ENCODE measurements around the gene PAH.

PAH gene

GRCh38 chr12:102950107-102950949 lies 33.3 kb upstream of the PAH start:
- DNase-seq: no peak

DNA sequence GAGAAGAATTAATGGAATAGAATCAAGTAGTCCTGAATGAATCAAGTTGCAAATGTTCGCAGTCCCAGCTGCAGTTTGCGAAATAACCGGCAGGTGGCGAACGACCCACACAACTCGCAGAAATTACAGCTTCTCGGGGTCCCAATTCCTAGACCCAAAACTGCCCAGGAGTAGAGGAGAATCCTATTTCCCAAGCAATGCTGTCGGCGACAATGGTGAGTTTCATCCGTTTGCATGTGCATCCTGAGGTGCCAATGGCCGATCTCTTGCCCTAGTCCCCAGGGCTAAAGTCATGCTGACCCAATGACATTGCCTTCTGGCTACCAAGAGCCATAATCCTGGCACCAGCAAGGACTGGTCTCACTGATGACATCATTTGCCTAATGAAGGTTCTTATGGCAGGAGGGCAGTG lies 31.9 kb upstream of the PAH start:
- DNase-seq: peak; percentile 83

- no peak for DNase-seq
These were observed 29.0 kb upstream of the PAH start for GRCh38 chr12:102946042-102946441.

DNA sequence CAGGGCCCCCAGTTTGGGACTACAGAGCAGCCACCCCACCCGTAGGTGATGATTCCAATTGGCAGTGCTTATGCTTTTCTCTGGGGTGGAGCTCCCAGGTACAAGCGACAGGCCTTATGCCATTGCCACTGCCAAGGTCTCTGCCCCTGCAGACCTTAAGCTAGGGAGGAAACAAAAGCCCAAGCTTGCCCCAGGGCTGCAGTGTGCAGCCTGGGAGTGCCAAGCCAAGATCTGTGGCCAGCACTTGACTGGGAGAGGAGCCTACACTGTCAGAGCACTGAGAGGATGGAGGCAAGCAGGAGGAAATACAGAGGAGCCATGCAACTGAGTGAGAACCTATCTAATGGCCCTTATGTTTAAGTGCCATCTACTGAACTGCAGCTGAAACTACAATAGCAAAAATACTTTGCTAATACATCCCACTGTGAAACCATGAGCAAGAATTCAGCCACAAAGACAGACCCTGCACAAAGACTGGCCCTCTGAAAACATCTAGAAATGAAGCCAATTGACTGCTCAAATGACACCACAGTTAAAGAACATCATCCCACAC lies 22.7 kb upstream of the PAH start:
- no peak for DNase-seq

DNA sequence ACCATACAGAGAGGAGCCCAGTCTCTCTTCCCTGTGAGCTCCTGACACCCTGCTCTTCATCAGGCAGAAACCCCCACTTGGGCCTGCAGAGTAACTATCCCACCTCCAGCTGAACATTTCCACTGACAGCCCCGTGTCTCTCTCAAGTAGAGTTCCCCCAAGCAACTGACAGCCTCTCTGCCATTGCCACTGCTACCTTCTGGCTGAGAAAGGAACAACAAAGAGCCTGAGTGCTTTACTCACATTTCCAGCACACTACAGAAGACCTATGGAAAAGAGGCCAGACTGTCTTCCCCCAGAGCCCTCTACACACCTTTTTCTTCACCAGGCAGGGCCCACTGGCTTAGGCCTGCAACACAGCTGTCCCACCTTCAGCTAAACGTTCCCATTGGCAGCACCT lies 22.0 kb upstream of the PAH start:
- DNase-seq: no peak

DNA sequence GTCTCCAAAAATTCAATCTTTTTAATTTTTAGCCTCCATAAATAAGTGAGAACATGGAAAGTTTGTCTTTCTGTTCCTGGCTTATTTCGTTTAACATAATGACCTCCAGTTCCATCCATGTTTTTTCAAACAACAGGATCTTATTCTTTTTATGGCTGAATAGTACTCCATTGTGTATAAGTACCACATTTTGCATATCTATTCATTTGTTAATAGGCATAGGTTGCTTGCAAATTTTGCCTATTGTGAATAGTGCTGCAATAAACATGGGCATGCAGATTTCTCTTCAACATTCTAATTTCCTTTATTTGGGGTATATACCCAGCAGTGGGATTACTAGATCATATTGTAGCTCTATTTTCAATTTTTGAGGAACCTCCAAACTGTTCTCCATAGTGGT lies 16.1 kb upstream of the PAH start:
- no peak for DNase-seq

DNA sequence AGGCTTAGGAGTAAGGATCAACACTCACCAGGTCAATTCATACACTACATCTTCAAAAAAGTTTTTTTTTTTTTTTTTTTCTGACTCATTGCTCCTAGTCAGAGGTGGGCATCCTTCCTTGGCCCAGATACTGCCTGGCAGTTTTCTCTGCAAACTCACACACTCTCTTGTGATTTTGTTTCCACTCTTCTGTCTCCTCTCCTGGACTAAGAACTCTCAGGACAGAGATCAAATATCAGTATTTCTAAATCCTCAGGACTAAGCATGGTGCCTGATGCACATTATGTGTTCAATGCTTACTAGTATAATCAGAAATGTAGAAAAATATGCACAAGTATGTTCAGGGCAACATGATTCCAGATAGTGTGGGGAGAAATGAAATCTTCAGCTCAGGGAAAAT lies 10.2 kb upstream of the PAH start:
- no peak for DNase-seq

- DNase-seq: no peak
These were observed 4.2 kb upstream of the PAH start for GRCh38 chr12:102921240-102921639.

DNA sequence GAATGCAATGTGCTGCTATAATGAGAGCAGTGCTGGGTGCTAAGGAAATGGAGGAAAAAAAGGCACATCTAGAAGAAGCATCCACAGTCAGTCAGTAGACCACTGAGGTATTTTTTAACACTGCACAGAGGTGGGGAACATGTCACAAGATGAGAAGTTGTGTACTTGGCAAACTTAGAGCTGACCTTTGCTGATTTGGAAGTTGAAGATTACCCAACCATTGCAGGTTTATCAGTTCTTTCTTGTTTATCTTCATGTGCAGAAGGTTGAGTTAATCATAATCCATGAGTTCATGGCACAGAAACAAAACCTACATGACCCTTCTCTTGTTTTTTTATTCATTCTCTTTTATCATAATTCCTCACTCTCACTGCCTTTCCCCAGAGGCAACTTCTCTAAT lies 3.2 kb upstream of the PAH start:
- DNase-seq: no peak

- no peak for DNase-seq
These were observed 1.8 kb upstream of the PAH start for GRCh38 chr12:102918840-102919239.

DNA sequence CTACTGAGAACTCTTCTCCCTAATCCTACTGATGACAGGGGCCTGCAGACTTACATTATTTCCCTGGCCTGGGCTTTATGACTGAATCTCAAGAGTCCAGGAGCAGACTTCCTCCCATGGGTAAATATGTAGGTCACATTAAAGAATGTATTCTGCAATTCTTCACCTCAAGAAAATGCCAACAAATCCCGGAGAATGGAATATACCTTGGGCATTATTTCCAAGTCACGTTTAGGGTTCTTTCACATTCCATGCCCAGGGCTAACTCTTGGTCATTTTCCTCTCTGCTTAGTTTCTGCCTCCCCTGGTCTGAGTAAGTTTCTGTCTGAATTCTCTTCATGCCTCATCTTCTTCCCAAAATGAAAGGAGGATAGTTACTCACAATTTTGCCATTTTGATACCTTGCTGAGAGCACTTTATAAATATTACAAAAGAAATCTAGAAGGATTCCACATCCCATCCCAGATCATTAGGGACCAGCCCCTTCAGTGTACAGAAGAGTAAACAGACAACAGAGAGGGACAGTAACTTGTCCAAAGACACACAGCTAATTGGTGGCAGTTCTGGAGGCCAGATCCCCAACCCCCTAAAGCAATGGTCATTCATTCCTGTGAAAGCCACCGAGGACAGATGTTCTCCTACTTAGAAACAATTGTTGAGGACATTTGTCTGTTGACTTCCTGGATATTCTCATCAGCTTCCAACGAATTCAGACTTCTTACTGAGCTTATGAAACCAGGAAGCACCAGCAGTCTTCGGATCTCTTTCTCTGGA lies 605 bp downstream of the PAH start:
- no peak for DNase-seq

DNA sequence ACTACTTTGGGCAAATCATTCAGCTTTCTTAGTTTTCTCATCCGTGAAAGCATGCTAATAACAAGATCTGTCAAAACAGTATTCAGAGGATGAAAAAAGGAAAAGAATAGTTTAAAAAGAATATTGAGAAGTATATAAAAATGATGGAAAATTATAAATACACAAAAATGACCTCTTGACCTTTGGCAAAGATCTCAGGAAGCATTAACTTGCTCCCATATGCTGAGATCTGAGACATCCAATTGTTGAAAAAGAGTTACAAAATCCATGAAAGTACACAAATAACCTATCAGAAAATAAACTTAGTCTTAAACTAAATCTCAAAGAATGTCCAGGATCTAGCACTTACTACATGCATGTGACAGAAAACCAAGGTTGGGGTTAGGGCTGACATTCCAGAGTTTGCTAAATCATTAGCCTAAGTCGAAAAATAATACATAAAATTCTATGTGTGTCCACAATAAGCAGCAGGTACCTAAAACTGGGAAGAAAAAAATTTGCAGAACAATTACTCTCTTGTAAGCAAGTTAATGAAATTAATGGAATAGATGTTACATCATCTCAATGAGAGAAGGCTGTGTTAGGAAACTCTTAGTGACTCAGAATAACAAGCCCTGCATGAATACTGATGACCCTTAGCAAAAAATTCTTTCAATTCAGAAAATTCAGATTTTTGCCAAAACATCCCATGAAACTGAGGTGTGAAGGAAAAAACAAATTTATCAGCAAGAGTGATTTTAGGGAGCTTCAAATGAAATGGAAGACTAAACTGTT lies 3.4 kb downstream of the PAH start:
- DNase-seq: no peak

DNA sequence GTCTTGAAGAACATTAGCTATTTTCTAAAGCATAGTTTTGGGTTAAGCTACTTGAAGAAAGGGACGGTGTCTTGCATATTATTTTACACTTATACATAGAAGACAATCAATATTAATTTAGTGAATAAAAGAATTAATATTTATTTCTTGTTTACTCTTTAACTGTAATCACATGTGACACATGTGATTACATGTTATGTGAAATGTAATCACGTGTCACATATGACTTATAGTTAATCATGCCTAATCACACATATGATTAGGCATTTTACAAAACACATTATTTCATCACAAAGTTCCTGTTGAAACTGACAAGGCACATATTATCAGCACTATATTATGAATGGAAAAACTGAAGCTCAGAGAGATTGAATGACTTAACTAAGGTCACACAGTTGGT lies 4.8 kb downstream of the PAH start:
- no peak for DNase-seq

DNA sequence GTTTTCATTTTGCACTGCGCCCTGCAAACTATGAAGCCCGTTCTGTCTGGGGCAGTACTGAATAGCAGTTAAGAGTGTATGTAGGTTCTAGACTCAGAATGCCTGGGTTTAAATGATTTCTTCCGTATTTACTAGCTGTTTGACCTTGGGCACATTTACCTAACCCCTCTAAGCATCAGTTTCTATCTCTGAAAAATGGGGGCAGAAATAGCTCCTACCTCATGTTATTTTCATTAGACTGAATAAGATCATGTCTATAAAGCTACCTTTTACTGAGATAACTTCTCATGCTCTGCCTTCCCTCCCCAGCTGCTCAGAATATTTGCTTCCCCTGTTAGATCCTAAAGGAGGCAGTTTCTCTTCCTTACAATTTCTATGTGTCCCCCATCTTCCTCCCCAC lies 5.7 kb downstream of the PAH start:
- DNase-seq: no peak

DNA sequence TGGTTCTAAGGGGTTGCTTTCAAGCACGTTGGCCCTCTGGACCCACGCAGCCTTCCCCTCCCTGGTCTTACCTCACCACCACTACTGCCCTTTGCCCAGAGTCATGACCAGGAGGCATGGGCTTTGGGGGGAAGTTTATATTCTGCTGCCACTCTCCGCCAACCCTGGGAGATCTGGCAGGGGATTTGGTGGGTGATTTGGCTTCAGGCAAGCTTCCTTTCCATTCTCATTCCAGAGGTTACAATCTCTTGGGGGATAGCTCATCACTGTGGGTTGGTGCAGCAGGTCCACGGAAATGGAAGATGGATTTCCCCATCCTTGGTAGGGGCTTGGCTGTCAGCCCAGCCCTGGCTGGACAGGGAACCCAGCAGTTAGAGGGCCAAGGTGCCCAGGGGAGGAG lies 6.3 kb downstream of the PAH start:
- DNase-seq: no peak

GRCh38 chr12:102910137-102910536 lies 6.9 kb downstream of the PAH start:
- no peak for DNase-seq

DNA sequence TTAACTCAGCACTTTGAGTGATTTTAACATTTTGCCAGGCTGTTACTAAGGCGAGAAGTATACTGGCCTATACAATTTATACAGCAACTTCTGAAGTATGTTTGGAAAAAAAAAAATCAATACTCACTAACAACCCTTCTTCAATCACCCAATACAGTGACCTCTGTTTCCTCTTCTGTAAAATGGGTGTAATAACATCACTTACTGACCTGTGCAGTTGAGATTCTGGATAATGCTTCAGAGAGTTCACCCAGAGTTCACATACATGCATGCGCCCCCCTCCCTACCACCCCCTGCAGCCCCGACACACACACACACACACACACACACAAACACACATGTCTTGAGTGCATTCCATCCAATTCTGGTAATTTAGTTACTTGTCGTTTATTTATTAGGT lies 9.1 kb downstream of the PAH start:
- DNase-seq: no peak

DNA sequence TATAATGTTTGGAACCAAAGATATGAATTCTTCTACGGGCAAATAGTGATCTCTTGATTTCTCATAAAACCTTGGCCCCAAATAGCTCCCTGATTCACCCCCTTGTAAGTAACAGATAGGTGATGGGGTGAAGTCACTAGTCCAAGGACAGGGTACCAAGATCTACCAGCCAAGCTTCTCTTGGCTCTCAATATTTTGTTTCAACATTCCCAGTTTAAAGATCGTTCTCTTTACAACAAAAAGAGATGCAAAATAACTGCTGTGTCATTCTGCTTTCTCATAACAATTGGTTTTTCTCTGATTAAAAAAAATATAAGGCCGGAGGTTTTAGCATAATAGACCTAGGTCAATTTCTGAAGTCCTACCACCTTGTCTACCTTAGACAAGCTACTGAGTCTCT lies 11.8 kb downstream of the PAH start:
- DNase-seq: no peak

DNA sequence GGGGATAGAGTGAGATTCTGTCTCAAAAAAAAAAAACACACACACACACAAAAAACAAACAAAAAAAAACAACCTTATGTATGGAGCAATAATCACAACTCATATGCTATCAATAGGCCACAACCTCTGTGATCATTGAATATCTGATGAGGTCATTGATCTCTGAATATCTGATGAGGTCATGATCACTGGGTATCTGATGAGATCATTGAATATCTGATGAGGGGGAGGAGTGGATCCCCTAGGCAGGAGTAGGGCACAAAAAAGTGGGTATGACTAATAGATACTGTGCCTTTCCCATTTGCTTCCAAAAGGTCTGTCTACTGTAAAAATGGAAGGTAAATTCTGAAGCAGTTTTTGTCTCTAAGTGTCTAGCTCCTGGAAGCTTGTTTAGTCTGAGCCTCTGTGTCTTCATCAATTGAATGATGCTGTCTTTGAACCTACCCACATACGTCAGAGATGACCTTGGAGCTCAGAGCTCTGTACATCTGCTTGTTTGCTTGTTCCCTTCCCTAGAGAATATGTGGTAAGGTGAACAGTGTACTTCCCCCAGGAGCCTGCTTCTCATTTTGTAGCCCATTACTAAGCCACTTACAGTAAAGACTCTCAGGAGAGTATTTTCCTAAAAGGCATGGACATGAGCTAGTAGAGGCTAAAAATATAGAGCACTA lies 13.6 kb downstream of the PAH start:
- DNase-seq: no peak

GRCh38 chr12:102902093-102902492 lies 15.0 kb downstream of the PAH start:
- no peak for DNase-seq

DNA sequence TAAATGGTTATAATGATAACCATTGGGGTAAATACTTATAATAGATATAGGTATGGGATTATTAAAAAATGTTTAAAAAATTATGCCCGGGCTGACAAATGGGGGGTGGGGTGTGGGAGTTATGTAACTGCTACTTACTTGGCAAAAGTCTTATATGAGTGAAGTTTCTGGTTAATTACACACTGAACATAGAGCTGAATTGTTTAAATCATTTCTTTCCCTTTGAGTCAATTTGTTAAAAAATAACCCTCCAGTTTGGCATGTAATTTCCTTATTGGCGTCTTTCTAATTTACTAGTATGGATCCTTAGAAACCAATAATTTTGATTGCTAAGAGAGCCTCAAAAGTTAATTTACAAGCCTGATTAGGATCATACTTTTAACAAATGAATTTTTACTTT lies 16.7 kb downstream of the PAH start:
- DNase-seq: no peak

GRCh38 chr12:102896067-102896466 lies 21.0 kb downstream of the PAH start:
- DNase-seq: no peak

- no peak for DNase-seq
These were observed 25.3 kb downstream of the PAH start for GRCh38 chr12:102891756-102892155.
